LoVo (cell line): ENCODE results near the gene BLACAT1.
"Not testable (repeated sequence)": the region's sequence is repeated elsewhere in the genome, so short reads cannot be mapped to it uniquely, and the experiment has no call there.

ENCODE experiments used
- DNase-seq: peaks from one replicate; pipeline ENCODE4 v3.0.0-alpha.2; 2016; ENCODE audit warnings: low spot score

The BLACAT1 gene

GRCh38 chr1:205440476-205441317 lies 15.1 kb downstream of the BLACAT1 start:
- DNase-seq = peak; percentile 72

- no peak for DNase-seq
Observed at GRCh38 chr1:205440121-205440475, 15.7 kb downstream of the BLACAT1 start.

- DNase-seq = peak; percentile 16
Observed at GRCh38 chr1:205438213-205439158, 17.4 kb downstream of the BLACAT1 start.

- DNase-seq = no peak
Observed at GRCh38 chr1:205437570-205437969, 18.3 kb downstream of the BLACAT1 start.

GRCh38 chr1:205436776-205437410 lies 19.0 kb downstream of the BLACAT1 start:
- no peak for DNase-seq

DNA sequence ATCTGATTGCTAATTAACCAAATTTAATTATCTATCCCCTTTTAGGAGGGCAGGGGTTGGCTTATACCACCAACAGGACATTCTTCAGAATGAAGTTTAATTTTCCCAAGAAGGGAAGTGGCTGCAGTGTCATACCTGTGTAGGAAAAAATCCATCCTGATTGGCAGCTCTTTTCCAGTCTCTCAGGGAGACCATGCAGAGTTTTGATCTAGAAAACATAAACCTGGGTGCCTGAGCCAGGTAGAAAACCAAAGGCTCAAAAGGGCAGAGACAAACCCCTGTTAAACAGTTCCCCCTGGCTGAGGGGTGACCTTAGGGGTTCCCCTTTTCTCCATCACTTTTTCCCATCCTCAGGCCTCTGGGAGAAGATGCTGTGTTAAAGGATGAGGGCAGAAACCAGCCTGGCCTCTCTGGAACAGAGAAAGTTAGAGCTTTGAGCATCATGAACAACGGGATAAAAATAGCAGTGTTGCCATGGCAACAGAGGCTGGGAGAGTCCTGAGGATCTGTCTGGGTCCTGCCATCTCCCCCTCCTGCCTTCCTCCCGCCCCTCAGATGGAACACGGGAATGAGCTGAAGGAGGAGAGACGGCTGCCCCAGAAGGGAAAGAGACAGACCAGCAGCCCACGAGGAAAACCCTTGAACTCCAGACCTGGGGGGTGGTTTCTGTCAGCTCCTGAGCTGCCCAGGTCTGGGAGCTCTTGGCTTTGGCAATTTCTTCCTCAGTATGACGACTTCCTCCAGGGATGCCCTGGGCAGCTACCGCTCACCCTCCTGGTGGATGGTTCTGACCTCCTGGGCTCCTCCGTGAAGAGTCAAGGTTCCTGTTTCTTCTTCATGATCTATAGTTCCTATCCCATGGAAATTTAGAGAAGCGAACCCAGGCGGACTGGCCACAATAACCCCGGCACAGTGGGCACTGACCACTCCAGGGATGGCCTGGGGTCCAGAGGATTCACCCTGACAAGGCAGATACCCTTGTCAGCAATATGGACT lies 20.0 kb downstream of the BLACAT1 start:
- DNase-seq = no peak

- DNase-seq = no peak
Observed at GRCh38 chr1:205434738-205435137, 21.1 kb downstream of the BLACAT1 start.

- DNase-seq = not testable (repeated sequence)
Observed at GRCh38 chr1:205432692-205433091, 23.2 kb downstream of the BLACAT1 start.

DNA sequence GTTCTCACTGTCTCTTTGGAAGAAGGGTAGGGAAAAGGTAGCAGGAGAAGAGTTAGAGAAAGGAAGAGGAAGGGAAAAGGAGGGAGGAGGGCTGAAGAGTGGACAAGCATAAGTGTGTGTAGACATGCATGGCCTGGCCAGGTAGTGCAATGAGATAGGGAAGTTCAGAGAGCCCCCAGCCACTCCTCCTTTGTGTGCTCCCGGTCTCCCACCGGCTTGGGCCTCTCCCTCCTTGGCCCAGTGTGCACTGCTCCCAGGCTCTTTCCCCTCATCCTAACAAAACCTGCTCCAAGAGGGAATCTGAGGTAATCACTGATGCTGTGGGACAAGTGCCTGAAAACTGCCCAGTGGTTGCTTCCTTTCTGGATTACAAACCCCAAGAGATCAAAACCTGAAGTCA lies 23.7 kb downstream of the BLACAT1 start:
- DNase-seq = no peak

- DNase-seq = peak; percentile 43
Observed at GRCh38 chr1:205430696-205431305, 25.0 kb downstream of the BLACAT1 start.

- DNase-seq = no peak
Observed at GRCh38 chr1:205429762-205430695, 25.8 kb downstream of the BLACAT1 start.

- no peak for DNase-seq
Observed at GRCh38 chr1:205424901-205425600, 30.8 kb downstream of the BLACAT1 start.

DNA sequence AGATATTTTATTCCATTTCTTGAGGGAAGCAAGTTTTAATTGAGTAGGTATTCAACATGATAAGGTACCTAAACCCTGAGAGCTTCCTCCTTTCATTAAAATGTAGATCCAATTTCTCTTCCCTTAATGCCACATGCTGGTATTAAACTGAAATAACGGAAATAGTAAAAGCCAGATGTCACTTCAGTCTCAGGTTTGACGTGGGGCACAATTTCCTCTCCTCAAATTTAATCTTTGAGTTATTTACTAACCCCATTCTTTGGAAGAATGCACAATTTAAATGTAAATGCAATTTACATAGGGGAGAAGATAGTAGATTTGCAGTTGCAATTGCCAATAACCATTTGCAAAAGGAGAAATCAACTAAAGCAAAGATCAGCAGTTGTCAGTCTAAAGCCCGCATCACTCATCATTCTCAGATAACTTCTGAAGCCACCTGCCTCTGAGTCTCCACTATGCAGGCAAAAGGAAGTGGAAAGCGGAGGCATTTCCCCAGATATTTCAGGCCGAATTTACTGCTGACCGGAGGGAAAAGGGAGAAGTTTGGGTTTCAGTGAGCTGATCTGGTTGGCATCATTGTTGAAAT lies 31.9 kb downstream of the BLACAT1 start:
- no peak for DNase-seq

GRCh38 chr1:205422993-205423642 lies 32.7 kb downstream of the BLACAT1 start:
- DNase-seq = no peak

DNA sequence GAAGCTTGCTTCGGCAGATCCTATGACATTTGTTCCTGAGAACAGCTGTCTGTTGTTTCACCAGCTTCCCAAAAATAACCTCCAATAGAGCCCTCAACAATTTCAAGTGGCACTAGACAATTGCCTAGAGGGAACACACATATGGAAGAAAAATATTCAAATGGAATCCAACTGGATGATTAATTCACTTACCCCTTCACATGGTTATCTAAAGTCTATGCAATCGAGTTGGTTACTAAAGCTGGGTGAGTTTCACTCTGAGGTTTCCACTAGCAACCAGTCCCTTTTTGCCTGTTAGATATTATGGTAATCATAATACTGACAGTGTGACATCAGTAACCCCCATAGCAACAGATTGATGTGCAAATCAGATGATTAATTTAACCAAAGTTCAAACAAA lies 34.0 kb downstream of the BLACAT1 start, which contains the start of gene LEMD1:
TSS of gene LEMD1 (minus strand) at position 259 of the 400 bp plus-strand sequence. CDS start 1,520 bp downstream, outside the sequence.
- DNase-seq = no peak

DNA sequence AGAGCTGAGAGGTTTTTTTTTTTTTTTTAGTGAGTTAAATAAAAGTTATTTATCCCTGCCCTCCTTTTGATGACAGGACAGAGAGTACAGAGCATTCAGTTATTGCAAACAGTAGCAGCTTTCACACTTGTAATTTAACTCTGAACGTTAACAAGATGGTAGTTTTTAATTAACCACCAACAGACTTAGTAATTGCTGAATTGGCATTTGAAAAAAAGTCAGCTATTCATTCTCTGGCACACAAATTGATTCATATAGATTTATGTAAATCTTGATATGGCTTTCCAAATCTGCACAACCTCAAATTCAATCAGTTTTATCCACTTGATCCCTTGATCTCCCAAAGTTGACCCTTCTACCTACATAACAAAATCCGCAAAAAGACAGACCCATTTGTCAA lies 34.9 kb downstream of the BLACAT1 start:
- no peak for DNase-seq

DNA sequence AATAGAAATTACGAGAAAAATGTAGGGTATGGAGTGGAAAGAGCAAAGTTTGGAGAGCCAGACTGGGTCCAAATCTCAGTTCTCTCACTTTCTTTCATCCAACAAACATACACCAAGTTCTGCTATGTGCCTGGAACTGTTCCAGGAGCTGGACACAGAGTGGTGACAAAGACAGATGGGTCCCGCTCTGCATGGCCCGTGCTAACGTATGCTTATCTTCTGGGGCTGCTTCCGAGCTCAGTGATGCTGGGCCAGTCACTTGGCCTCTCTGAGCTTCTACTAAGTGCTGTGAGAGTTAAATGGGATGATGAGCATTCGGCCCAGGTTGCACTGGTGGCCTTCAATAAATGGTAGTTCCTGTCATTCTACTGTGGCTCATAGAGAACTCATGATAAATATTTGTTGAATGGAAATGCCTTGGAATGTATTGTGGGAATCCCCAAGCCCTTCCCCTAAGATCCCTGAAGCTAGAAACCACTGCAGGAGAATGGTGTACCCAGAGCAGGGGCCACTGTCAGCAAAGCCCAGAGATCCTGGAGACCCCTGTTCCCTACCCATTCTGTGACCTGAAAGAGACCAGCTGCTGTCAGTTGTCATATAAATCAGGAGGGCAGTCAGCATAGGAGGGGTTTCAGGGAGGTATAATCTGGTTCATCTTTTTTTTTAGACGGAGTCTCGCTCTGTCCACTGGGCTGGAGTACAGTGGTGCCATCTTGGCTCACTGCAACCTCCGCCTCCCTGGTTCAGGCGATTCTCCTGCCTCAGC lies 37.8 kb downstream of the BLACAT1 start:
- no peak for DNase-seq
